Lower leg skin (tissue), 3 donors: Measurements from ENCODE around the gene EFCAB11.

Experiments used
- CTCF ChIP-seq, 3 donors: fragments of 450-650 bp; IDR thresholded peaks; one replicate each; pipeline ENCODE4 v1.5.1; 2016; ENCODE audit warnings: antibody characterized with exemption in 3 of 3, mild to moderate bottlenecking in 3 of 3, moderate library complexity in 2 of 3
- POLR2A ChIP-seq, 2 donors: fragments of 450-650 bp; IDR thresholded peaks; one replicate each; pipeline ENCODE4 v1.6.1; 2016 to 2017; ENCODE audit warnings: antibody characterized with exemption in 2 of 2, mild to moderate bottlenecking in 1 of 2, moderate library complexity in 1 of 2

GRCh38 chr14:89992273-89992672 is 37.7 kb upstream of the EFCAB11 start:
- TF ChIP-seq CTCF (IDR thresholded peaks at IDR 0.05) (no peak), POLR2A (IDR thresholded peaks at IDR 0.05) (no peak)
